GM13976 (cell line): ENCODE results near the gene PRKAR1A.

Source experiments
- DNase-seq: peaks from one replicate; pipeline ENCODE4 v3.0.0; 2012; ENCODE audit warnings: low spot score
- CTCF ChIP-seq: IDR thresholded peaks from 2 replicates; pipeline ENCODE4 v1.5.1; 2012; ENCODE audit warnings: borderline replicate concordance, mild to moderate bottlenecking; ENCODE audit not compliant: insufficient read depth; ENCODE audit errors: extremely low read depth, missing control alignments, control extremely low read depth
- in situ Hi-C: fragments of 300-500 bp; cut with MboI; formaldehyde crosslinking; loops from one replicate; pipeline ENCODE4 v1.12.0; 2022; ENCODE audit warnings: low sequenced_read_pairs, mixed read lengths, inconsistent platforms; ENCODE audit not compliant: unreplicated experiment

PRKAR1A gene

GRCh38 chr17:68497885-68498319 is 14.3 kb upstream of the PRKAR1A start:
- no peak for TF ChIP-seq CTCF
- peak; percentile 80 for DNase-seq
- in situ Hi-C loops = no loop called here

- in situ Hi-C loops = no loop called here
- TF ChIP-seq CTCF = no peak
- no peak for DNase-seq
These were observed 13.5 kb upstream of the PRKAR1A start for GRCh38 chr17:68498479-68499326.

- DNase-seq = no peak
- in situ Hi-C loops = no loop called here
- TF ChIP-seq CTCF = no peak
These were observed 12.6 kb upstream of the PRKAR1A start for GRCh38 chr17:68499587-68499986.

- no peak for DNase-seq
- no peak for TF ChIP-seq CTCF
- in situ Hi-C loops = no loop called here
These were observed 11.2 kb upstream of the PRKAR1A start for GRCh38 chr17:68501074-68501473.

GRCh38 chr17:68505951-68506350 is 6.3 kb upstream of the PRKAR1A start:
- no peak for DNase-seq
- in situ Hi-C loops = no loop called here
- TF ChIP-seq CTCF = no peak

- in situ Hi-C loops = no loop called here
- no peak for TF ChIP-seq CTCF
- no peak for DNase-seq
These were observed 4.7 kb upstream of the PRKAR1A start for GRCh38 chr17:68507576-68507975.
